Measurements from ENCODE around the gene POLL. TPM values are rescaled to one million over a fixed set of nuclear protein-coding genes. Genes with fewer than 3 reads are reported as not detected.

POLL gene
- total RNA-seq, 1 donor from 2014 or later = 47.3 TPM

DNA sequence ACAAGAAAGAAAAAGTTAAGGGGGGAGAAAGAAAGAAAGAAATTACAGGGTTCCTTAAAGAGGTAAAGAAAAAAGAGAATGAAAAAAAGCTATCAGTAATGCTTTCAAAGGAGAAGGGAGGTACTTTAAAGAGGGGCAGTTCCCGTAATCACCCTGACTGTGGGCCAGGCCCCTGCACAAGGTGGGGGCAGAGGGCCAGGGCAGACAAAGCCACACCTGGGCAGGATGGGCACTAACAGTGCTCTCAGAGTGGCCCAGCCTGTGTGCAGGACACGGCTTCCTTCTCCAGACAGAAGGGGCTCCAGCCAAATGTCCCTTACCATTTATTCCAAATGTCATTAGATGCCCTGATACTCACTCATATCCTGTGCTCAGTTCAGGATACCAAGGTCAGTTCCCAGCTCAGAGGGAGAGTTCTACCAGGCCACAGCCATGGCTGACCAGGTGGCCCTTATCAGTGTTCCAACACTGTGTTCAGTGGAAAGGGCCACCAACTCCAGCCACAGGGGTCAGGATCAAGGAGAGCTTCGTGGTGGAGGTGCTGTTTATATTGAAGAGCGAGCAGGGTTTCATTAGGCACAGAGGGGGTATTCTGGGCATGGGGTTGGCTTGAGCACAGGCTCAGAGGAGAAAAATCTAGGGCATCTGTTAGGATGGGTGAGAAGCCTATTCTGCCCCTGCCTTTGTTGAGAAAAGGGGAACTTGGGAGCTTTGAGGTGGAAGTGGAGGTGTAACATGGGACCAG lies 29.9 kb upstream of the POLL start:
- Mint-ChIP-seq H3K27me3 (ENCODE audit: low read depth) (no peaks in the 10 kb centered on the region), H3K9me3 (no peaks in the 10 kb centered on the region), H3K27ac (peak overlapping the region; percentile 35), H3K36me3 (peaks cover 31% of the 10 kb centered on the region), H3K4me3 (no peak overlapping the region), H3K4me1 (peaks cover 6% of the 10 kb centered on the region)
- TF ChIP-seq, protein P1, sequence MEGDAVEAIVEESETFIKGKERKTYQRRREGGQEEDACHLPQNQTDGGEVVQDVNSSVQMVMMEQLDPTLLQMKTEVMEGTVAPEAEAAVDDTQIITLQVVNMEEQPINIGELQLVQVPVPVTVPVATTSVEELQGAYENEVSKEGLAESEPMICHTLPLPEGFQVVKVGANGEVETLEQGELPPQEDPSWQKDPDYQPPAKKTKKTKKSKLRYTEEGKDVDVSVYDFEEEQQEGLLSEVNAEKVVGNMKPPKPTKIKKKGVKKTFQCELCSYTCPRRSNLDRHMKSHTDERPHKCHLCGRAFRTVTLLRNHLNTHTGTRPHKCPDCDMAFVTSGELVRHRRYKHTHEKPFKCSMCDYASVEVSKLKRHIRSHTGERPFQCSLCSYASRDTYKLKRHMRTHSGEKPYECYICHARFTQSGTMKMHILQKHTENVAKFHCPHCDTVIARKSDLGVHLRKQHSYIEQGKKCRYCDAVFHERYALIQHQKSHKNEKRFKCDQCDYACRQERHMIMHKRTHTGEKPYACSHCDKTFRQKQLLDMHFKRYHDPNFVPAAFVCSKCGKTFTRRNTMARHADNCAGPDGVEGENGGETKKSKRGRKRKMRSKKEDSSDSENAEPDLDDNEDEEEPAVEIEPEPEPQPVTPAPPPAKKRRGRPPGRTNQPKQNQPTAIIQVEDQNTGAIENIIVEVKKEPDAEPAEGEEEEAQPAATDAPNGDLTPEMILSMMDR (IDR thresholded peaks at IDR 0.05; ENCODE audit: unreplicated experiment) = no peak
- no peak for DNase-seq (ENCODE audit: low spot score in 2 of 2, unreplicated experiment in 2 of 2)

DNA sequence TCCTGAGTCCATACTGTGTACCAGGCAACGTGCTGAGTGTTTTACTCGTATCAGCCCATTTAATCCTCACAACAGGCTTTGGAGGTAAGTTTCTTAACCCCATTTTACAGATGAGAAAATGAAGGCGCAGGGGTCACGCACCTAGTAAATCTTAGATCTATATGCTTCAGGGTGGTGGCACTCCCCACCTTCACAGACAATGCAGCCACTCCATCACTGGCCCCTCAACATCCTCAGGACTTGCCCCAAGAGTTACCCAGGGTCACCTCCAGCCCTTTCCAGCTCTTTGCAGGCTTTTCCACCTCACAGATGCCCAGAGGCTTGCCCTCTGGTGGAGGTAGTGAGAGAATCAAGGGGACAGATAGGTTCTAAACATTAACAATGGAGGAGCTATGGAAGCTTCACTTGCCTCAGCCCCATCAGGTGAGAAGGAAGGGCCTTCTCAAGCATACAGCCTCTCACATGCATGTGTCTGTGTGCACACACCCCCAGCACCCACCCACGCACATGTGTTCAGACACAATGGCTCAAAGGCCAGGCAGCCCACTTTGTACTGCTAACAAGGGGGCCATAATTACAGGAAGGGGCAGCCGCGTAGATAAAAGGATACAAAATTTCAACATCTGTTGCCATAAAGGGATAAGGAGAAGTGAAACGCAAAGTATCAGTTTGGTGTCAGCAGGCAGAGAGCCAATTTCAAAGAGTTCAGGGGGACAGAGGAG lies 29.2 kb upstream of the POLL start:
- no peak for DNase-seq (ENCODE audit: low spot score in 2 of 2, unreplicated experiment in 2 of 2)
- peak overlapping the region; percentile 35 for H3K27ac Mint-ChIP-seq
- TF ChIP-seq, protein P1 (IDR thresholded peaks at IDR 0.05; ENCODE audit: unreplicated experiment) = no peak
- H3K4me1 Mint-ChIP-seq = peaks cover 6% of the 10 kb centered on the region
- no peaks in the 10 kb centered on the region for H3K27me3 Mint-ChIP-seq (ENCODE audit: low read depth)
- H3K4me3 Mint-ChIP-seq = no peak overlapping the region
- H3K9me3 Mint-ChIP-seq = no peaks in the 10 kb centered on the region
- peaks cover 25% of the 10 kb centered on the region for H3K36me3 Mint-ChIP-seq

DNA sequence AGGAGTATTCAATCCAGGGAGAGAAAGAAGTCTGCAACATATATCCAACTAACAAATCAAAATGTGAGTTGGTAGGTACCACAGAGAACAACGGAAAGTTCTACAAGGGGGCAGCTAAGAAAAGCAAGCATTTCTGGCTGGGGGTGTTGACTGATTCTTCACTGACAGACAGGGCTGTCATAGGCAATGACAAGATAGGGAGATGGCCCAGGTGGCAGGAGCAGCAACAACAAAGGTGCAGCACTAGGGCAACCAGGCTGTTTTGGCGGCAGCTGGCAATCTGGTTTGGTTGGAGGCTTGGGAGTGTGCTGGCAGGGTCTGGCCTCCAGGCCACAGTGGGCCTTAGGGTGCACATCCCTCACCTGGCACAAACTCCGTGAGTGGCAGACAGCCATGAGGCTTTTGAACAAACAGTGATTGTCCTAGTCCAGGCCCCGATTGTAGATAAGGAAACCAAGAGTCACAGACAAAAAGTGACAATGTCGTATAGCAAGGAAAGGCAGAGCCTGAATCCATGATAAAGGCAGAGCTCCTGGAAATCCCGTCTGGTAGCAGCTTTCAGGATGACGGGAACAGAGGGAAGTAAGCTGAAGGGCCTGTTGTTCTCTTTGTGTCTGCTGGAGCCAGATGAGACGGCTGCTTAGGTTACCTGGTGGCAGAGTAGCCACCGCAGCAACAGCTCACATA lies 28.5 kb upstream of the POLL start:
- H3K4me3 Mint-ChIP-seq = no peak overlapping the region
- H3K36me3 Mint-ChIP-seq = peaks cover 20% of the 10 kb centered on the region
- peaks cover 6% of the 10 kb centered on the region for H3K4me1 Mint-ChIP-seq
- no peak overlapping the region for H3K27ac Mint-ChIP-seq
- H3K27me3 Mint-ChIP-seq (ENCODE audit: low read depth) = no peaks in the 10 kb centered on the region
- no peaks in the 10 kb centered on the region for H3K9me3 Mint-ChIP-seq
- TF ChIP-seq, protein P1 (IDR thresholded peaks at IDR 0.05; ENCODE audit: unreplicated experiment) = no peak
- no peak for DNase-seq (ENCODE audit: low spot score in 2 of 2, unreplicated experiment in 2 of 2)

DNA sequence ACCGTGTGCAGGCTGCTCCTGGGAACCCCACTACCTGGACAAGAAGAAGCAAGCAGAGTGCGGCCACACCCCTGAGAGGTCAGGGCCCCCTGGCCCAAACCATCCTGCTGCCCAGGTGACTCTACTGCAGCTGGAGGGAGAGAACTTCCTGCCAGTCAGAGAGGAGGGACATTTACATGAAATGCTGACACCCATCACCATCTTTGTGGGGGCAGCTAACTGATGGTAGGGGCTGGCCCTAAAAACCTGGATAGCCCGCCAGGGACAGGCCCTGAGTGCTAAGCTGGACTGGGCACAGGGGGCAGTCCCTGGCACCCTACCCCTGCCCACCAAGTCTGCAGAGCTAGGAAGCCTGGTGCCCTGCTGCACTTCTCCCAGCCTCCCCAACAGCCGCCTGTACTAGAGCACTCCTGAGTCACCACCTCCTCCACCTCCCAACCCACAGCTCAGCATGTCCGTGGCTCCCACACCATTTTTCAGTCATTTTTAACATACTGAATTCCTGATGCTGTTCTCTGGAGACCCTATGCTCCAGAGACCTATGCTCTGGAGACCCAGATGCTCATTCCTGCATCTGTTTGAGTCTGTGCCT lies 27.6 kb upstream of the POLL start:
- H3K27ac Mint-ChIP-seq = no peak overlapping the region
- H3K27me3 Mint-ChIP-seq (ENCODE audit: low read depth) = no peaks in the 10 kb centered on the region
- no peaks in the 10 kb centered on the region for H3K9me3 Mint-ChIP-seq
- TF ChIP-seq, protein P1 (IDR thresholded peaks at IDR 0.05; ENCODE audit: unreplicated experiment) = no peak
- H3K4me3 Mint-ChIP-seq = no peak overlapping the region
- DNase-seq (ENCODE audit: low spot score in 2 of 2, unreplicated experiment in 2 of 2) = no peak
- H3K36me3 Mint-ChIP-seq = peaks cover 17% of the 10 kb centered on the region
- peaks cover 6% of the 10 kb centered on the region for H3K4me1 Mint-ChIP-seq

DNA sequence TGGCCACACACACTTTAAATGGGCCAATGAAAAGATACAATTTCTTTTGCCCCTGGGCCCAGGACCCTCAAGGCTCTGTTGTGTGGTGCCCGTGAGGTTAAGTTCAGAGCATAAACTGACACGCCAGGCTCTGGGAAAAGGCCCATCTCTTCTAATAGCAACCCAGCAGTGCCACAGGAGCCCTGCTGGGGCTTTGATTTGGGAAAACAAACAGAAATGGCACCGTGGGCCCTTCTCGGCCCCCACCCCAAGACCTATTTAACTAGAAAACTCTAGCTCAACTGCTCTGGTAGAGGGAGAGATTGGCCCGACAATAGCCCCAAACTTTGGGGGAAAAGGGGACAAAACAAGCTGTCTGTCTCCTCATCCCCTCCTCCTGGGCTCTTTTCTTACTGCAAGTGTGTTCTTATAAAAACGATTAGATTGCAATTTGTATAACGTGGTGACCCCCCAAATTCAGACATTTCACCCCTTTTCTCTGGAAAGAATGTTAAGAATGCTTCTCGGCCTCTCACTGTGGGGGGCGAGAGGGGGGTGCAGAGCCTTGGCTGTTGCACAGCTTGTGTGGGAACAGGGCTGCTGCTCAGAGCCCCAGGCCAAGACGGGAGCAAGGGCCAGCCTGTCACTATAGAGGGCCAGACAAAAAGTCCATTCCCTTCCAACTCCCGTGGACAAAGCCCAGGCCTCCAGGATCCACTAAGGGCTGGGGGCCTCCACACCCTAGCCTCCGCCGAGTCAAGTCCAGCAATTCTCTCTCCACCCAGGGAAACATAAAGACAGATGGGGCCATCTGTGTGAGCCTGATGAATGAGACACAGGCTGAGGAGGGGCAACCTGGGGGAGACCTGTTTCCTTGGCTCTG lies 26.8 kb upstream of the POLL start:
- peaks cover 6% of the 10 kb centered on the region for H3K4me1 Mint-ChIP-seq
- peaks cover 11% of the 10 kb centered on the region for H3K36me3 Mint-ChIP-seq
- H3K27me3 Mint-ChIP-seq (ENCODE audit: low read depth) = no peaks in the 10 kb centered on the region
- TF ChIP-seq, protein P1 (IDR thresholded peaks at IDR 0.05; ENCODE audit: unreplicated experiment) = no peak
- no peak overlapping the region for H3K4me3 Mint-ChIP-seq
- no peak for DNase-seq (ENCODE audit: low spot score in 2 of 2, unreplicated experiment in 2 of 2)
- H3K9me3 Mint-ChIP-seq = no peaks in the 10 kb centered on the region
- H3K27ac Mint-ChIP-seq = no peak overlapping the region
